HG03103 (cell line): ENCODE results near the gene POLR1G.

ENCODE experiments used
- ATAC-seq: cut with Tn5 transposase; IDR thresholded peaks from one replicate; pipeline ENCODE4 v1.9.1; 2021; ENCODE audit warnings: low read depth; ENCODE audit not compliant: unreplicated experiment

The POLR1G gene

GRCh38 chr19:45406226-45407090 lies at the start of gene POLR1G:
POLR1G (plus strand) TSS chr19:45406644; CDS start chr19:45406697, 53 bp downstream.
- ATAC-seq, result peak; percentile 58

GRCh38 chr19:45356760-45357444 lies 49.5 kb upstream of the POLR1G start:
- ATAC-seq, result no peak

- ATAC-seq, result no peak
These were observed 49.0 kb upstream of the POLR1G start for GRCh38 chr19:45357445-45357783.

- no peak for ATAC-seq
These were observed 48.1 kb upstream of the POLR1G start for GRCh38 chr19:45358213-45358792.

- ATAC-seq, result no peak
These were observed 44.8 kb upstream of the POLR1G start for GRCh38 chr19:45361608-45362007.

GRCh38 chr19:45362291-45362690 lies 44.2 kb upstream of the POLR1G start:
- ATAC-seq, result no peak

GRCh38 chr19:45363861-45364459 lies 42.5 kb upstream of the POLR1G start:
- ATAC-seq, result no peak

GRCh38 chr19:45364696-45365095 lies 41.7 kb upstream of the POLR1G start:
- ATAC-seq, result no peak

GRCh38 chr19:45368127-45368526 lies 38.3 kb upstream of the POLR1G start:
- ATAC-seq, result no peak

GRCh38 chr19:45368737-45369340 lies 37.6 kb upstream of the POLR1G start:
- no peak for ATAC-seq

GRCh38 chr19:45370410-45371204 lies 35.8 kb upstream of the POLR1G start, which contains the start of gene ERCC2:
ERCC2 (minus strand) TSS chr19:45370573; CDS start chr19:45370540, 33 bp downstream.
- peak; percentile 89 for ATAC-seq

- ATAC-seq, result no peak
These were observed 30.3 kb upstream of the POLR1G start for GRCh38 chr19:45376045-45376724.

GRCh38 chr19:45380107-45380506 lies 26.3 kb upstream of the POLR1G start:
- no peak for ATAC-seq

- ATAC-seq, result no peak
These were observed 24.0 kb upstream of the POLR1G start for GRCh38 chr19:45382426-45382825.

GRCh38 chr19:45385392-45386221 lies 20.8 kb upstream of the POLR1G start:
- ATAC-seq, result no peak

- no peak for ATAC-seq
These were observed 15.1 kb upstream of the POLR1G start for GRCh38 chr19:45391346-45391745.

- ATAC-seq, result no peak
These were observed 14.4 kb upstream of the POLR1G start for GRCh38 chr19:45391871-45392665.
